Osteocyte (in vitro differentiated cells): ENCODE measurements around the gene DCXR. TPM values are rescaled to one million over a fixed set of nuclear protein-coding genes. Genes with fewer than 3 reads are reported as not detected.

Experiments used
- DNase-seq: peaks from one replicate; pipeline ENCODE4 v3.0.0; 2021; ENCODE audit warnings: mixed read lengths; ENCODE audit not compliant: unreplicated experiment; ENCODE audit errors: extremely low spot score
- H3K27ac Mint-ChIP-seq: one replicate; pipeline ENCODE4 v1.8.0; 2021; ENCODE audit warnings: mild to moderate bottlenecking, mixed read lengths; ENCODE audit not compliant: unreplicated experiment
- H3K27me3 Mint-ChIP-seq: one replicate; pipeline ENCODE4 v1.8.0; 2021; ENCODE audit warnings: mixed read lengths; ENCODE audit not compliant: unreplicated experiment
- H3K36me3 Mint-ChIP-seq: one replicate; pipeline ENCODE4 v1.8.0; 2021; ENCODE audit warnings: mixed read lengths; ENCODE audit not compliant: unreplicated experiment
- H3K4me1 Mint-ChIP-seq: one replicate; pipeline ENCODE4 v1.8.0; 2021; ENCODE audit warnings: mixed read lengths; ENCODE audit not compliant: unreplicated experiment
- H3K4me3 Mint-ChIP-seq: one replicate; pipeline ENCODE4 v1.8.0; 2021; ENCODE audit warnings: mild to moderate bottlenecking, moderate library complexity, mixed read lengths; ENCODE audit not compliant: unreplicated experiment
- H3K9me3 Mint-ChIP-seq: one replicate; pipeline ENCODE4 v1.8.0; 2021; ENCODE audit warnings: mixed read lengths; ENCODE audit not compliant: unreplicated experiment
- total RNA-seq: library from RNA; stranded (reverse); gene quantifications from 2 replicates; pipeline ENCODE4 v1.2.1, GENCODE V29; 2021
- TF ChIP-seq, protein P1 (sequence below): fragments of 200-600 bp; sonication (generic); IDR thresholded peaks from 2 replicates; pipeline ENCODE4 v1.5.0; 2021; ENCODE audit warnings: antibody characterized with exemption, mild to moderate bottlenecking, moderate library complexity

DCXR gene
- total RNA-seq, 1 donor from 2014 or later: 69.0 TPM

DNA sequence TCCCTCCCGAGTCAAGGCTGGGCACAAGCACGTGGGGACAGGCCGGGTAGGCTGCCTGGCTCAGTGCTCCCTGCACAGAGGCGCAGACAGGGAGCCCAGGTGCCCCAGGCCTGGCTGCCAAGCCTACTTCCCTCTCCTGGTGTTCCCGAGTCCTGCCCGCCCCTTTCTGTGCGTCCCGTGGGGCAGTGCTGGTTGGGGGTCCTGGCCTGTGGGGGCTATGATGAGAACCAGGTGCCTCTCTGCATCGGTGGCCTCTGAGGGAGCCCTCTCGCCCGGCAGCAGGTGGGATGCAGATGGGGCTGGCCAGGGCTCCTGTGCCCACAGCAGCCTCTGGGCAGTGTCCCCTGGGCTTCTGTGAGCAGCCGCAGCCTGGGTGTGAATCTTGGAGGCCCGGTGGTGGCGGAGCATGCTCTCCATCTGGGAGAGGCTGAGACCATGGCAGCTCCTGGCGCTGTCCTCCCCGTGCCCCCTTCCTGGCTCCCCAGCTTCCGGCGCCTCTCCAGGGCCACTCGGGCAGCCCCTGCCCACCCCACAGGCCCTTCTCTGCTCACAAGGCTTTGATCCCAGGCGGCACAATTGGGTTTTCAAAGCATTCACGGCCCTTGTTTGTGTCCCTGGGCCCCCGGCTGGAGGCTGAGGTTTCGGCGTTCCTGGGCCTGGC lies 22.1 kb downstream of the DCXR start:
- no peak for DNase-seq
- Mint-ChIP-seq H3K4me1 (peaks cover 11% of the 10 kb centered on the region), H3K27me3 (no peaks in the 10 kb centered on the region)

DNA sequence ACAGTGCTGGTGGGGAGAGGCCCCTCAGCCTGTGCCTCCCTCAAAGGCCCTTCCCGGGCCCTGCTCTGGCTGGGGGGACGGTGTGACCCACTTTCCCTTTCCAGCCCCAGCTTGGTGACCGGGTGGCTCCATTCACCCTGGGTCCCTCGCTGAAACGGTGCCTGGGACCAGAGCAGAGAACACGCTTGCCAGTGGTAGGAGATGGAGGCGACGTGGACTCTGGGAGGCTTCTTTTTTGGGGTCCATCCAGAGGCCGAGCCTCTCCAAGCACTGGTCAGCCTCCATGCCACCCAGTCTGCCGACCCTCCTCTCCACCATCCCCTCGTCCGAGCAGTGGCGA lies 22.6 kb downstream of the DCXR start:
- Mint-ChIP-seq H3K27me3 (no peaks in the 10 kb centered on the region), H3K9me3 (no peaks in the 10 kb centered on the region), H3K36me3 (peaks cover 5% of the 10 kb centered on the region), H3K4me3 (no peak overlapping the region), H3K4me1 (peaks cover 11% of the 10 kb centered on the region), H3K27ac (no peak overlapping the region)
- DNase-seq: no peak
- TF ChIP-seq, protein P1, sequence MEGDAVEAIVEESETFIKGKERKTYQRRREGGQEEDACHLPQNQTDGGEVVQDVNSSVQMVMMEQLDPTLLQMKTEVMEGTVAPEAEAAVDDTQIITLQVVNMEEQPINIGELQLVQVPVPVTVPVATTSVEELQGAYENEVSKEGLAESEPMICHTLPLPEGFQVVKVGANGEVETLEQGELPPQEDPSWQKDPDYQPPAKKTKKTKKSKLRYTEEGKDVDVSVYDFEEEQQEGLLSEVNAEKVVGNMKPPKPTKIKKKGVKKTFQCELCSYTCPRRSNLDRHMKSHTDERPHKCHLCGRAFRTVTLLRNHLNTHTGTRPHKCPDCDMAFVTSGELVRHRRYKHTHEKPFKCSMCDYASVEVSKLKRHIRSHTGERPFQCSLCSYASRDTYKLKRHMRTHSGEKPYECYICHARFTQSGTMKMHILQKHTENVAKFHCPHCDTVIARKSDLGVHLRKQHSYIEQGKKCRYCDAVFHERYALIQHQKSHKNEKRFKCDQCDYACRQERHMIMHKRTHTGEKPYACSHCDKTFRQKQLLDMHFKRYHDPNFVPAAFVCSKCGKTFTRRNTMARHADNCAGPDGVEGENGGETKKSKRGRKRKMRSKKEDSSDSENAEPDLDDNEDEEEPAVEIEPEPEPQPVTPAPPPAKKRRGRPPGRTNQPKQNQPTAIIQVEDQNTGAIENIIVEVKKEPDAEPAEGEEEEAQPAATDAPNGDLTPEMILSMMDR: no peak

More for the DNA sequence above, 22.1 kb downstream of the DCXR start:
- H3K4me3 Mint-ChIP-seq: no peak overlapping the region
- peaks cover 5% of the 10 kb centered on the region for H3K36me3 Mint-ChIP-seq
- no peaks in the 10 kb centered on the region for H3K9me3 Mint-ChIP-seq
- H3K27ac Mint-ChIP-seq: no peak overlapping the region
- TF ChIP-seq, protein P1: no peak

DNA sequence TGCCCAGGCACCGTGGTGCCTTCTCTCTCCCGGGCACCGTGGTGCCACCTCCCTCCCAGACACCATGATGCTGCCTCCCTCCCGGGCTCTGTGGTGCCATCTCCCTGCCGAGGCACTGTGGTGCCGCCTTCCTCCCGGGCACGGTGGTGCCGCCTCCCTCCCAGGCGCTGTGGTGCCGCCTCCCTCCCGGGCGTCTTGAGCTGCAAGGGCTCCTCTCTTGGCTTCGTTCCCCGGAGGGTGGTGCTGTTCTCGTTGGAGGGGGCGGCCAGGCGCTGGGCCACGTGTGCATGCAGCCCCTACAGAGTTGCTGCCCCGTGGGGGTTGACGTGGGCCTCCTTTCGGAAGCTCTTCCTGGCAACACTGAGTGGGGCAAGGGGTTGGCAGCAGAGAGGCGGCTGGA lies 23.1 kb downstream of the DCXR start:
- no peak for DNase-seq
- H3K4me3 Mint-ChIP-seq: no peak overlapping the region
- H3K36me3 Mint-ChIP-seq: peaks cover 5% of the 10 kb centered on the region
- H3K27ac Mint-ChIP-seq: no peak overlapping the region
- H3K9me3 Mint-ChIP-seq: no peaks in the 10 kb centered on the region
- peaks cover 11% of the 10 kb centered on the region for H3K4me1 Mint-ChIP-seq
- H3K27me3 Mint-ChIP-seq: no peaks in the 10 kb centered on the region
- TF ChIP-seq, protein P1: no peak

DNA sequence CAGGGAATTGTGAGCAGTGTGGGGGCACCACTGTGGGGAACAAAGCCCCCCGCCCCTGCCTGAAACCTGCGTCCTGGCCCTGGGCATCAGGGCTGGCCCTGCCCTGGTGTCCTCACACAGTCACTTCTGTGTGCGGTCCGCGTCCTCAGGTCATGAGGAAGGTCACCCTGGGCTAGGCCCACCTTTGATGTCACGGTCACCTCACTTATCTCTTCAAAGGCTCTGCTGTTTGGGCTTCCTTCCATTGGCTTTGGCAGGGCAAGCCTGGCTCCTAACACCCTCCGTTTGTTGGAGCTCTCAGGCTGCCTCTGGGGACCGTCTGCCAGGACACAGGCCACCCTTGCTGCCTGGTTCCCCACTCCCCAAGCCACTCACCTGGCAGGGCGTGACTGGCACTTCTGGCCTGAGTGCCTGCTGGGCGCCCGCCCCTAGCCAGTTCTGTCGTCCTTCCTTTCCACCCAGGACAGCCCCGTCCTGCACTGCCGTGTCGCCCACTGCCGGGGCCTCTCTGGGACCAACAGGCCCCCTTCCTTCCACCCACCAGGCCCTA lies 23.6 kb downstream of the DCXR start:
- H3K27me3 Mint-ChIP-seq: no peaks in the 10 kb centered on the region
- TF ChIP-seq, protein P1: no peak
- no peak for DNase-seq
- peaks cover 5% of the 10 kb centered on the region for H3K36me3 Mint-ChIP-seq
- peaks cover 9% of the 10 kb centered on the region for H3K4me1 Mint-ChIP-seq
- H3K27ac Mint-ChIP-seq: no peak overlapping the region
- H3K4me3 Mint-ChIP-seq: no peak overlapping the region
- H3K9me3 Mint-ChIP-seq: no peaks in the 10 kb centered on the region

DNA sequence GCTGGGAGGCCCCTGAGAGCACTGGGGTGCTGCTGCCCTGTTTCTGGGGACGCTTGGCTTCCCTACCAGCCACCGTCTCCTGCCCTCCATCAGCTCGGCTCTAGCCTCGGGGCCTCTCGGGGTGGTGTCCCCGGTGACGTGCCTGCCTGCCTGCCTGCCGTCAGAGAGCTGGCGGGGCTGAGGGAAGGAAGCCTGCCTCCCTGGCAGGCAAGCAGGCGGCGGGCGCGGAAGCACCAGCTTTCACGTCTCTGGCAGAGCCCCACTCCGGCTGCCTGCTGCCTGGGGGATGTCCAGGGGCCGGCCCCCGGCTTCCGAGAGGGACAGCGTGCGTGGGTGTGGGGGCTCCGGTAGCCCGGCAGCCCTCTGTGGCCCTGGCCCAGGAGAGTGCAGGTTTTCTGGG lies 24.2 kb downstream of the DCXR start:
- Mint-ChIP-seq H3K9me3 (no peaks in the 10 kb centered on the region), H3K36me3 (peaks cover 3% of the 10 kb centered on the region), H3K4me1 (peaks cover 8% of the 10 kb centered on the region), H3K27me3 (no peaks in the 10 kb centered on the region), H3K4me3 (no peak overlapping the region), H3K27ac (no peak overlapping the region)
- TF ChIP-seq, protein P1: no peak
- DNase-seq: no peak
